Nephron progenitor cell (in vitro differentiated cells): ENCODE measurements around the gene KLF18.

Source experiments
- DNase-seq: peaks from one replicate; pipeline ENCODE4 v3.0.0; 2021
- H3K27ac Mint-ChIP-seq: 2 replicates; pipeline ENCODE4 v1.8.0; 2021; ENCODE audit warnings: mild to moderate bottlenecking, moderate library complexity, mixed read lengths
- H3K27me3 Mint-ChIP-seq: 2 replicates; pipeline ENCODE4 v1.8.0; 2021; ENCODE audit warnings: mild to moderate bottlenecking, low read depth, mixed read lengths; ENCODE audit not compliant: poor library complexity
- H3K36me3 Mint-ChIP-seq: 2 replicates; pipeline ENCODE4 v1.8.0; 2021; ENCODE audit warnings: low read depth, mixed read lengths
- H3K4me1 Mint-ChIP-seq: 2 replicates; pipeline ENCODE4 v1.8.0; 2021; ENCODE audit warnings: mixed read lengths
- H3K4me3 Mint-ChIP-seq: 2 replicates; pipeline ENCODE4 v1.8.0; 2021; ENCODE audit warnings: mild to moderate bottlenecking, moderate library complexity, mixed read lengths
- H3K9me3 Mint-ChIP-seq: 2 replicates; pipeline ENCODE4 v1.8.0; 2021; ENCODE audit warnings: mild to moderate bottlenecking, moderate library complexity, mixed read lengths
- TF ChIP-seq, protein P1 (sequence below): fragments of 200-600 bp; sonication (generic); IDR thresholded peaks from 2 replicates; pipeline ENCODE4 v1.5.0; 2021; ENCODE audit warnings: antibody characterized with exemption

KLF18 gene

GRCh38 chr1:44141531-44141930 is at the start of gene KLF18:
Gene KLF18 (minus strand): TSS chr1:44141631. CDS start chr1:44141631, 0 bp downstream.
- H3K36me3 Mint-ChIP-seq, result peaks cover 9% of the 10 kb centered on the region
- peak within 1 kb of the TSS; percentile 19 for H3K27ac Mint-ChIP-seq
- H3K4me1 Mint-ChIP-seq, result no peaks in the 10 kb centered on the region
- TF ChIP-seq, protein P1, sequence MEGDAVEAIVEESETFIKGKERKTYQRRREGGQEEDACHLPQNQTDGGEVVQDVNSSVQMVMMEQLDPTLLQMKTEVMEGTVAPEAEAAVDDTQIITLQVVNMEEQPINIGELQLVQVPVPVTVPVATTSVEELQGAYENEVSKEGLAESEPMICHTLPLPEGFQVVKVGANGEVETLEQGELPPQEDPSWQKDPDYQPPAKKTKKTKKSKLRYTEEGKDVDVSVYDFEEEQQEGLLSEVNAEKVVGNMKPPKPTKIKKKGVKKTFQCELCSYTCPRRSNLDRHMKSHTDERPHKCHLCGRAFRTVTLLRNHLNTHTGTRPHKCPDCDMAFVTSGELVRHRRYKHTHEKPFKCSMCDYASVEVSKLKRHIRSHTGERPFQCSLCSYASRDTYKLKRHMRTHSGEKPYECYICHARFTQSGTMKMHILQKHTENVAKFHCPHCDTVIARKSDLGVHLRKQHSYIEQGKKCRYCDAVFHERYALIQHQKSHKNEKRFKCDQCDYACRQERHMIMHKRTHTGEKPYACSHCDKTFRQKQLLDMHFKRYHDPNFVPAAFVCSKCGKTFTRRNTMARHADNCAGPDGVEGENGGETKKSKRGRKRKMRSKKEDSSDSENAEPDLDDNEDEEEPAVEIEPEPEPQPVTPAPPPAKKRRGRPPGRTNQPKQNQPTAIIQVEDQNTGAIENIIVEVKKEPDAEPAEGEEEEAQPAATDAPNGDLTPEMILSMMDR, result no peak
- H3K9me3 Mint-ChIP-seq, result peaks cover 33% of the 10 kb centered on the region
- no peak for DNase-seq
- H3K27me3 Mint-ChIP-seq, result peaks cover 11% of the 10 kb centered on the region
- H3K4me3 Mint-ChIP-seq, result no peak within 1 kb of the TSS

- H3K27ac Mint-ChIP-seq, result no peak overlapping the region
- no peak for DNase-seq
- peaks cover 57% of the 10 kb centered on the region for H3K9me3 Mint-ChIP-seq
- TF ChIP-seq, protein P1, result no peak
- H3K4me1 Mint-ChIP-seq, result no peaks in the 10 kb centered on the region
- peaks cover 5% of the 10 kb centered on the region for H3K36me3 Mint-ChIP-seq
- peaks cover 11% of the 10 kb centered on the region for H3K27me3 Mint-ChIP-seq
- no peak overlapping the region for H3K4me3 Mint-ChIP-seq
Measured at GRCh38 chr1:44174630-44175029, 33.2 kb upstream of the KLF18 start.

GRCh38 chr1:44170281-44170823 is 28.9 kb upstream of the KLF18 start:
- peaks cover 5% of the 10 kb centered on the region for H3K36me3 Mint-ChIP-seq
- H3K9me3 Mint-ChIP-seq, result peaks cover 53% of the 10 kb centered on the region
- TF ChIP-seq, protein P1, result no peak
- H3K27ac Mint-ChIP-seq, result no peak overlapping the region
- DNase-seq, result no peak
- no peaks in the 10 kb centered on the region for H3K4me1 Mint-ChIP-seq
- no peak overlapping the region for H3K4me3 Mint-ChIP-seq
- peaks cover 13% of the 10 kb centered on the region for H3K27me3 Mint-ChIP-seq

DNA sequence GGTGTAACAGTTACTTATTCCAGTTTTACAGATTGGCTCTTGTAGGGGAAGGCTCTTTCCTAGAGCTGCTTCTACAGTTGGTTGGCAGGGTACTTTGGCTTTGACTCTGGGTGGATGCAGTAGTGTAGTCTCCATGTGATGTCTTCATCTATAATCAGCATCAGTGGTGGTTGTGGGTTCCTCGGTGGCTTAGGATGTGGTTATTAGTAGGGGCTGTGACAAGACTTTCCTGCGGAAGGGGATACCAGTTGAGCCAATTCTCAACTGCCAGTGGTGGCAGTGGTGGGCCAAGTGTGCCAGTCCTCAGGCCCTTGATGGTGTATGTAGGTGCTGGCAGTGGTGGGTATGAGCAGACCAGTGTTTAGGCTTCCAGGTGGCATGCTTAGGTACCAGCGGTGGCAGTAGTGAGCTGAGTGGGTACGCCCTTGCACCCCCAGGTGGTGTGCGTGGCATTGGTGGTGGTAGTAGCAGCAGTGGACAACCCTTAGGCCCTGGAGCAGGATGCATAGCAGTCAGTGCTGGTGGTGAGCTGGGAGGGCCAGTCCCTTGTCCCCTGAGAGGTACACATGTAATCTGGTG is 27.2 kb upstream of the KLF18 start:
- DNase-seq, result no peak
- Mint-ChIP-seq H3K9me3 (peaks cover 47% of the 10 kb centered on the region), H3K27ac (no peak overlapping the region), H3K4me3 (no peak overlapping the region), H3K27me3 (peaks cover 13% of the 10 kb centered on the region), H3K4me1 (no peaks in the 10 kb centered on the region), H3K36me3 (peaks cover 1% of the 10 kb centered on the region)
- TF ChIP-seq, protein P1, result no peak

- peaks cover 44% of the 10 kb centered on the region for H3K9me3 Mint-ChIP-seq
- no peak overlapping the region for H3K27ac Mint-ChIP-seq
- TF ChIP-seq, protein P1, result no peak
- H3K27me3 Mint-ChIP-seq, result no peaks in the 10 kb centered on the region
- no peak overlapping the region for H3K4me3 Mint-ChIP-seq
- DNase-seq, result no peak
- H3K4me1 Mint-ChIP-seq, result no peaks in the 10 kb centered on the region
- H3K36me3 Mint-ChIP-seq, result no peaks in the 10 kb centered on the region
Measured at GRCh38 chr1:44161546-44161945, 20.1 kb upstream of the KLF18 start.

DNA sequence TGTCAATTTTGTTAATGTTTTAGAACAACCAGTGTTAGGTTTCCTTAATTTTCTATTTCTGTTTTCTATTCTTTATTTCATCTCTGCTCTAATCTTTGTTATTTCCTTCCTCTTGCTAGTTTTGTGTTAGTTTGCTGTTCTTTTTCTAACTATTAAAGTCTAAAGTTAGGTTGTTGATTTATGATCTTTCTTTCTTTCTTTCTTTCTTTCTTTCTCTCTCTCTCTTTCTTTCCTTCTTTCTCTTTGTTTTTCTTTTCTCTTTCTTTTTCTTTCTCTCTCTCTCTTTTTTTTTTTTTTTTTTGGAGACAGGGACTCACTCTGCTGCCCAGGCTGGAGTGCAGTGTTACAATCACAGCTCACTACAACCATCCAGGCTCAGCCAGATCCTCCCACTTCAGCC is 17.4 kb upstream of the KLF18 start:
- DNase-seq, result no peak
- Mint-ChIP-seq H3K4me3 (no peak overlapping the region), H3K27ac (no peak overlapping the region), H3K36me3 (no peaks in the 10 kb centered on the region), H3K9me3 (peaks cover 33% of the 10 kb centered on the region), H3K27me3 (no peaks in the 10 kb centered on the region), H3K4me1 (no peaks in the 10 kb centered on the region)
- TF ChIP-seq, protein P1, result no peak
